HepG2 (cell line): ENCODE measurements around the gene USP1. TPM values are rescaled to one million over a fixed set of nuclear protein-coding genes. Genes with fewer than 3 reads are reported as not detected.
A peak's percentile ranks its signal among the peaks of the same experiment; 100 is the strongest.

Experiments used
- AKAP8 ChIP-seq: sonication (generic); formaldehyde crosslinking; IDR thresholded peaks from 2 replicates; pipeline ENCODE4 v1.5.1; 2020; ENCODE audit warnings: mild to moderate bottlenecking, missing genetic modification reagents
- BCL6 ChIP-seq: IDR thresholded peaks from 2 replicates; pipeline ENCODE4 v1.6.1; 2016; ENCODE audit warnings: missing genetic modification reagents, missing compliant biosample characterization
- BRD4 ChIP-seq: sonication (generic); formaldehyde crosslinking; IDR thresholded peaks from 2 replicates; pipeline ENCODE4 v1.4.0; 2020; ENCODE audit warnings: missing genetic modification reagents
- CAMTA2 ChIP-seq: sonication (generic); formaldehyde crosslinking; IDR thresholded peaks from 2 replicates; pipeline ENCODE4 v1.4.0; 2020; ENCODE audit warnings: mild to moderate bottlenecking, missing genetic modification reagents, borderline replicate concordance
- DPF2 ChIP-seq: sonication (generic); formaldehyde crosslinking; IDR thresholded peaks from 2 replicates; pipeline ENCODE4 v1.4.0; 2020; ENCODE audit warnings: mild to moderate bottlenecking, low read depth, missing genetic modification reagents, borderline replicate concordance
- FOSL2 ChIP-seq: sonication (generic); formaldehyde crosslinking; IDR thresholded peaks from 2 replicates; pipeline ENCODE4 v1.4.0; 2020; ENCODE audit warnings: missing genetic modification reagents
- GFI1 ChIP-seq: sonication (generic); formaldehyde crosslinking; IDR thresholded peaks from 2 replicates; pipeline ENCODE4 v1.5.0; 2020; ENCODE audit warnings: missing genetic modification reagents, mild to moderate bottlenecking, borderline replicate concordance
- GLI4 ChIP-seq: sonication (generic); formaldehyde crosslinking; IDR thresholded peaks from 2 replicates; pipeline ENCODE4 v1.5.1; 2020; ENCODE audit warnings: missing genetic modification reagents, mild to moderate bottlenecking, moderate library complexity, borderline replicate concordance
- GZF1 ChIP-seq: sonication (generic); formaldehyde crosslinking; IDR thresholded peaks from 2 replicates; pipeline ENCODE4 v1.5.1; 2020; ENCODE audit warnings: mild to moderate bottlenecking, missing genetic modification reagents
- HNRNPL ChIP-seq: fragments of 200-400 bp; formaldehyde crosslinking; IDR thresholded peaks from 2 replicates; pipeline ENCODE4 v1.6.1; 2017; ENCODE audit warnings: mild to moderate bottlenecking, low read depth, low read length
- HOXA9 ChIP-seq: sonication (generic); formaldehyde crosslinking; IDR thresholded peaks from 2 replicates; pipeline ENCODE4 v1.8.1; 2022; ENCODE audit warnings: missing genetic modification reagents, mild to moderate bottlenecking, moderate library complexity, borderline replicate concordance
- IRF9 ChIP-seq: sonication (generic); formaldehyde crosslinking; IDR thresholded peaks from 2 replicates; pipeline ENCODE4 v1.8.0; 2022; ENCODE audit warnings: missing genetic modification reagents, mild to moderate bottlenecking, borderline replicate concordance
- MATR3 ChIP-seq: sonication (generic); formaldehyde crosslinking; IDR thresholded peaks from 2 replicates; pipeline ENCODE4 v1.4.0; 2020; ENCODE audit warnings: missing genetic modification reagents
- NKX3-1 ChIP-seq: sonication (generic); formaldehyde crosslinking; IDR thresholded peaks from 2 replicates; pipeline ENCODE4 v1.5.0; 2020; ENCODE audit warnings: missing genetic modification reagents
- SP4 ChIP-seq: sonication (generic); formaldehyde crosslinking; IDR thresholded peaks from 2 replicates; pipeline ENCODE4 v1.8.1; 2023; ENCODE audit warnings: mild to moderate bottlenecking, missing genetic modification reagents
- TCF7 ChIP-seq: sonication (generic); IDR thresholded peaks from 2 replicates; pipeline ENCODE4 v1.6.1; 2016; ENCODE audit warnings: antibody characterized with exemption, low read depth
- TIGD3 ChIP-seq: sonication (generic); formaldehyde crosslinking; IDR thresholded peaks from 2 replicates; pipeline ENCODE4 v1.5.1; 2020; ENCODE audit warnings: mild to moderate bottlenecking, missing genetic modification reagents, borderline replicate concordance
- ZFP36L2 ChIP-seq: sonication (generic); formaldehyde crosslinking; IDR thresholded peaks from 2 replicates; pipeline ENCODE4 v1.4.0; 2020; ENCODE audit warnings: missing genetic modification reagents
- ZFP82 ChIP-seq: sonication (generic); formaldehyde crosslinking; IDR thresholded peaks from 2 replicates; pipeline ENCODE4 v1.5.1; 2020; ENCODE audit warnings: mild to moderate bottlenecking, missing genetic modification reagents, borderline replicate concordance
- ZFX ChIP-seq: sonication (generic); formaldehyde crosslinking; IDR thresholded peaks from 2 replicates; pipeline ENCODE4 v1.4.0; 2020; ENCODE audit warnings: mild to moderate bottlenecking, low read depth, missing genetic modification reagents, moderate library complexity
- ZFYVE20 ChIP-seq: sonication (generic); formaldehyde crosslinking; IDR thresholded peaks from 2 replicates; pipeline ENCODE4 v1.8.0; 2023; ENCODE audit warnings: low read depth, mild to moderate bottlenecking, moderate library complexity, missing genetic modification reagents, borderline replicate concordance
- ZNF234 ChIP-seq: sonication (generic); formaldehyde crosslinking; conservative IDR thresholded peaks from 2 replicates; pipeline ENCODE4 v1.5.1; 2020; ENCODE audit warnings: mild to moderate bottlenecking, missing genetic modification reagents
- ZNF3 ChIP-seq: IDR thresholded peaks from 2 replicates; pipeline ENCODE4 v1.7.0; 2017; ENCODE audit warnings: inconsistent platforms
- ZNF354B ChIP-seq: sonication (generic); formaldehyde crosslinking; IDR thresholded peaks from 2 replicates; pipeline ENCODE4 v1.8.0; 2022; ENCODE audit warnings: mild to moderate bottlenecking, missing genetic modification reagents
- ZNF367 ChIP-seq: sonication (generic); formaldehyde crosslinking; IDR thresholded peaks from 2 replicates; pipeline ENCODE4 v1.4.0; 2020; ENCODE audit warnings: missing genetic modification reagents, borderline replicate concordance
- ZNF496 ChIP-seq: sonication (generic); formaldehyde crosslinking; IDR thresholded peaks from 2 replicates; pipeline ENCODE4 v1.8.1; 2023; ENCODE audit warnings: mild to moderate bottlenecking, moderate library complexity, missing genetic modification reagents; ENCODE audit not compliant: insufficient replicate concordance
- ZNF562 ChIP-seq: sonication (generic); formaldehyde crosslinking; IDR thresholded peaks from 2 replicates; pipeline ENCODE4 v1.8.0; 2022; ENCODE audit warnings: missing genetic modification reagents, borderline replicate concordance
- ZNF704 ChIP-seq: sonication (generic); formaldehyde crosslinking; IDR thresholded peaks from 2 replicates; pipeline ENCODE4 v1.8.1; 2023; ENCODE audit warnings: mild to moderate bottlenecking, inconsistent platforms, moderate library complexity, missing genetic modification reagents, borderline replicate concordance
- polyA plus RNA-seq, 8 experiments: library from polyadenylated mRNA; depleted of rRNA in 3 of 8; stranded (reverse) in 7 of 8; unstranded in 1 of 8; fragments of >200 nt; fragmentation: Illumina TruSeq in 4 of 8; extraction: Trizol in 4 of 8; gene quantifications; 2 replicates each; pipeline versions ENCODE4 v1.2.1 to v1.2.3, GENCODE V29; 2011 to 2016; ENCODE audit warnings: low read depth in 4 of 8, missing spikeins in 1 of 8, mixed read lengths in 1 of 8; ENCODE audit not compliant: insufficient read depth in 1 of 8
- total RNA-seq, 5 experiments: library from RNA; depleted of rRNA; stranded (reverse); fragments of >200 nt; fragmentation: Illumina TruSeq; extraction: Trizol; gene quantifications; 2 replicates each; pipeline ENCODE4 v1.2.3, GENCODE V29; 2016; ENCODE audit warnings: low read depth in 1 of 5

Gene USP1
- total and polyA plus RNA-seq, 2 of the 13 experiments (the other 11 are each of a cell fraction or from before 2014, with no cell fraction given): 9.0 to 64.6 TPM

GRCh38 chr1:62436466-62437272 is at the start of gene USP1 (continued):
- no peak; the same call in 1 of the 2 replicates for TF ChIP-seq FOSL2 (CRISPR knock-in tag)
- 0 out of 2 replicates have a peak, but pooled peaks have one; percentile 79 for TF ChIP-seq CAMTA2 (CRISPR knock-in tag)
- 0 out of 2 replicates have a peak, but pooled peaks have one; percentile 56 for TF ChIP-seq HNRNPL
- no peak for TF ChIP-seq BCL6 (CRISPR knock-in tag)
- TF ChIP-seq GZF1: no peak
- no peak for TF ChIP-seq AKAP8 (CRISPR knock-in tag)
- TF ChIP-seq HOXA9: no peak
- TF ChIP-seq ZNF704 (CRISPR knock-in tag): no peak
- no peak; the same call in 1 of the 2 replicates for TF ChIP-seq TCF7
- TF ChIP-seq ZFX (CRISPR knock-in tag): peak; percentile 55
- no peak; the same call in 1 of the 2 replicates for TF ChIP-seq ZNF367 (CRISPR knock-in tag)
- no peak for TF ChIP-seq ZNF234
- TF ChIP-seq IRF9 (CRISPR knock-in tag): peak; percentile 55; the same call in 1 of the 2 replicates
- TF ChIP-seq DPF2 (CRISPR knock-in tag): no peak
- TF ChIP-seq ZNF562 (CRISPR knock-in tag): no peak
- no peak for TF ChIP-seq ZNF354B (CRISPR knock-in tag)
- TF ChIP-seq NKX3-1: 0 out of 2 replicates have a peak, but pooled peaks have one; percentile 17
- no peak for TF ChIP-seq ZNF496
- TF ChIP-seq ZFP36L2 (CRISPR knock-in tag): no peak
- no peak for TF ChIP-seq GLI4
- peak; percentile 88 for TF ChIP-seq BRD4 (CRISPR knock-in tag)
- no peak for TF ChIP-seq TIGD3
- TF ChIP-seq ZFYVE20: no peak
- TF ChIP-seq ZNF3 (CRISPR knock-in tag): no peak
- no peak for TF ChIP-seq SP4 (CRISPR knock-in tag)
- TF ChIP-seq MATR3: no peak
- TF ChIP-seq GFI1: 0 out of 2 replicates have a peak, but pooled peaks have one; percentile 61
- peak; percentile 48; the same call in 1 of the 2 replicates for TF ChIP-seq ZFP82 (CRISPR knock-in tag)
